H7 (cell line): Measurements from ENCODE around the gene PHLPP2. TPM values are rescaled to one million over a fixed set of nuclear protein-coding genes. Genes with fewer than 3 reads are reported as not detected.
A peak's percentile ranks its signal among the peaks of the same experiment; 100 is the strongest.

Experiments used
- DNase-seq: peaks from one replicate; pipeline ENCODE4 v3.0.0; 2012
- H3K27me3 ChIP-seq: 2 replicates; pipeline ENCODE4 v1.6.0; 2011; ENCODE audit warnings: mild to moderate bottlenecking, low read length; ENCODE audit not compliant: control insufficient read depth, insufficient read depth
- H3K36me3 ChIP-seq: replicated peaks from 2 replicates; pipeline ENCODE4 v1.5.1; 2011; ENCODE audit warnings: low read length; ENCODE audit not compliant: control insufficient read depth, insufficient read depth
- H3K4me3 ChIP-seq: 2 replicates; pipeline ENCODE4 v1.5.1; 2011; ENCODE audit warnings: low read depth, mild to moderate bottlenecking, control low read depth, low read length, moderate library complexity; ENCODE audit not compliant: insufficient read depth
- total RNA-seq: library from RNA; depleted of rRNA; stranded (reverse); fragments of >200 nt; shearing (Covaris generic); gene quantifications from 2 replicates; pipeline ENCODE4 v1.2.3, GENCODE V29; 2014

Gene PHLPP2
- total RNA-seq, 1 experiment from 2014 or later: 5.3 TPM

DNA sequence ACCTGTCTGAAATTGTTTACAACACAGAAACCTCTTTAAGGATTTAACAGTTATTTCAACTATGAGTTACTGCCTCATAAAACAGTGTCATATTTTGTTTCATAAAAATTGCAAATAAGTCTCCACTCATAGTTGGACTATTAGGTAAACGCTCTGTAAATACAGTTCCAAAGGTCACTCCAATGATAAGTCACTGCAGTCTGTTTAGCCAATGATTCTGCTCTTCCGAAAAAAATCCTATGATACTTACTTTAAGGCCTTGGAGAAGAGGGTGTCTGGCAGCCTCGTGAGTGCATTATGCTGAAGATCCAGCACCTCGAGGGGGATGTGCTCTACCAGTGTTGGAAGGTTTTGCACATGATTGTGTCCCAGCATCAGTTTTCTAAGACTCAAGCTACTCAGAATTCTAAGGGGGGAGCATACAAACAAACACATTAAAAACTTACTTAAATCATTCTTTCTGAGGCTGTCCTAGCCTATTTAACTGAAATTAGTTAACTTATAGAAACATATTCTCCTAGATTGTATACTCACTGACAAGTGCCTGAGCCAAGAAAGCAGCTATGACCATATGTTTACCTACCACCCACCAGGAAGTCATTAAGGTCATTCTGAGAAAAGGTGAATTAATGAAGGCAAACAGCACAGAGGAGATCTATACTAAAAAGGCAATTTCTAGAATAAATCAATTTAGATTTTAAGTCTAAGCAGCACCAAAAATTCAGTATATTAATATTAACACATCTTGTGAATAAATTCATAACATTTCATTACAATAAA lies 57.4 kb downstream of the PHLPP2 start:
- H3K27me3 ChIP-seq: no peaks in the 10 kb centered on the region
- no peak for DNase-seq
- peaks cover 22% of the 10 kb centered on the region for H3K36me3 ChIP-seq

DNA sequence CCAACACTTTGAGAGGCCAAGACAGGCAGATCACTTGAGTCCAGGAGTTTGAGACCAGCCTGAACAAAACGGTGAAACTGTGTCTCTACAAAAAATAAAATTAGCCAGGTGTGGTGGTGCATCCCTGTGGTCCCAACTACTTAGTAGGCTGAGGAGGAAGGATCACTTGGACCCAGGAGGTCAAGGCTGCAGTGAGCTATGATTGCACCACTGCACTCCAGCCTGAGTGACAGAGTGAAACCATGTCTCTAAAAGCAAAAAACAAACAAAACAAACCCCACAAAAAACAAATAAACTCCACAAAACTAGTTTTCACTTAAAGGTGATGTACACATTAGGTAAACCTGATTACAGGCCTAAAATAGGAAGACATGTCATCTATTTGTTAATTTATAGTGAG lies 58.2 kb downstream of the PHLPP2 start:
- Histone ChIP-seq H3K36me3 (peaks cover 22% of the 10 kb centered on the region), H3K27me3 (no peaks in the 10 kb centered on the region), H3K4me3 (no peak overlapping the region)
- no peak for DNase-seq

More for the DNA sequence above, 57.4 kb downstream of the PHLPP2 start:
- no peak overlapping the region for H3K4me3 ChIP-seq

DNA sequence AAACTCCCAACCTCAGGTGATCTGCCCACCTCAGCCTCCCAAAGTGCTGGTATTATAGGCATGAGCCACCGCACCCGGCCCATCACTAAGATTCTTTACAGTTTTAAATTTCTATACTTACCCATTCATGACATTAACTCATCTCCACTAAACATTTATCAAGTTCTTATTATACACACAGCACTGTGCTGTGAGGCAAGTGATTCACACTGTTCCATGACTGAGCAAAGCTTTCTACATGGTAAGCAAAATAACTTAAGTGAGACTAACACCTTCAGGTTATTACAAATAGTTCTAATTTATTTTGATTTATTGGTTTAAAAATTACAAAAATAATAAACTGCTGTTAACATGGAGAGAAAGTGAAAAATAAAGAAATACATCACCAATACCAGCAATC lies 65.0 kb downstream of the PHLPP2 start:
- no peak overlapping the region for H3K4me3 ChIP-seq
- no peaks in the 10 kb centered on the region for H3K27me3 ChIP-seq
- peaks cover 16% of the 10 kb centered on the region for H3K36me3 ChIP-seq

DNA sequence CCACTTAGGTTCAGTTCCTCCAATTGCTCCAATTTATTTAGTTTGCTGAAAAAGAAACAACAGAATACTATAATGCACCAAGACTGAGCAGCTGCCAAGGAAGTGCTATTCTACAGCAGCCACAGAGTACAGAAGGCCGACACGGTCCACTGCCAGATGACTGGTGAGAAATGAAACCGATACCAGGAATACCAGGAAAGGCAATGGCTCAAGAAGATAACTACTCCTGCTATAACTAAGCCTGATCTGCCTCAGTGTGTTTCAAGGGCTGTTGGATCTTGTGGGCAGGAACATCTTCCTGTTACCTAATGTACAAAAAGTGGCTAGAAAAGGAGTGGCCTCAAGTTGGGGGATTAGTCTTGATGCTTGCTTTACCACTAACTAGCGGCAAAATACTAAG lies 65.7 kb downstream of the PHLPP2 start:
- H3K4me3 ChIP-seq: no peak overlapping the region
- H3K36me3 ChIP-seq: peaks cover 14% of the 10 kb centered on the region
- DNase-seq: no peak
- no peaks in the 10 kb centered on the region for H3K27me3 ChIP-seq

More for the DNA sequence above, 65.0 kb downstream of the PHLPP2 start:
- DNase-seq: no peak

DNA sequence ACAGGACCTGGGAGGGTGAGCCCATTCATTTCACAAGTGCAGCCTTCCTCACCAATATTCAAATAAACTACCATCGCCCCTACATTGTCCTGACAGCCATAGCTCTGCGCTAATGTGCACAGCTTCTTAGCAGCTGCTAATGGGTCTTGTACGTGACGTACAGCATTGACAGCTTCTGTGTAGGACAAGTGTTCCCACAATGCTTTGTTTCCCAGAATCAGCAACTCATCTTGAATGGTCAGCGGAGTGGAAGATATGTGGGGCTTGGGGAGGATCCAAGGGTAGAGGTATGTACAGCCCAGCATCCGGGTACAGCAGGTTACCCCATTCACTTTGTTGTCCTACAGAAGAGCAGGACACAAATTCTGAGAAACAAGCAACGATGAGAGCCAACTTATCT lies 74.8 kb downstream of the PHLPP2 start:
- Histone ChIP-seq H3K27me3 (no peaks in the 10 kb centered on the region), H3K36me3 (peaks cover 8% of the 10 kb centered on the region), H3K4me3 (no peak overlapping the region)
- no peak for DNase-seq

DNA sequence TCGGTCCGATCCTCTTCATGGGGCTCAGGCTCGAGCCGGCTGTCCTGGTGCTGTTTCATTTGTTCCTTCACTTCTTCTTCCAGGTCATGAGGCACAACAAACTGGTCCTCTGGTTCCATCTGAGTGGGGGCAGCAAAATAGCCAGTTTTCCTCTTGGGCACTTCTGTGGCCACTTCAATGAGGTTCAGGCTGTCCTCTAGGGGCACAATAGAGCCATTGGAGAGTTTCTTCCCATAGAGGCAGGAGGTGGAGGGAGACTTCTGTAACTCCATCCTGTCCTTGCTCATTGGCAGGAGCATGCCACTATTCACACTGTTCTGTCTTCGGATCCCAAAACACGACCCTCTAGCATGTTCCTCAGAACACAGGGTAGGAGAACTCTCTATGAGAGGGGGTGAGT lies 75.6 kb downstream of the PHLPP2 start:
- Histone ChIP-seq H3K4me3 (no peak overlapping the region), H3K27me3 (no peaks in the 10 kb centered on the region), H3K36me3 (peaks cover 8% of the 10 kb centered on the region)
- DNase-seq: peak; percentile 68

DNA sequence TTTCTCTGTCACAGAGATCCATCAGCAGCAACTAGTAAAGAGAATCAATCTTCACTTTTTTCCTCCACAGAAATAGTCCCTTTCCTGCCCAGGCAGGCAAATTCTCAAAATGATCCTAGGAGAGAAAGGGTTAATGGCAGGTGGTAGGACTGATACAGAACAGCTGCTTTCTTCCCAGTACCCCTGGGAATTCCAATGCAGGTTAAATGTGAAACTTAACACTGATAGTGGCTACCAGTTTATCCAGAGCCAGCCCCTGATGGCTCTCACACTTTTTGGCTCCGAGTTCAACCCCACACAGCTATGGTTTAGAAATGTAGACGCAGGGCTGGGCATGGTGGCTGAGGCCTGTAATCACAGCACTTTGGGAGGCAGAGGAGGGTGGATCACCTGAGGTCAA lies 76.3 kb downstream of the PHLPP2 start:
- H3K27me3 ChIP-seq: no peaks in the 10 kb centered on the region
- H3K4me3 ChIP-seq: no peak overlapping the region
- DNase-seq: no peak
- H3K36me3 ChIP-seq: peaks cover 8% of the 10 kb centered on the region

DNA sequence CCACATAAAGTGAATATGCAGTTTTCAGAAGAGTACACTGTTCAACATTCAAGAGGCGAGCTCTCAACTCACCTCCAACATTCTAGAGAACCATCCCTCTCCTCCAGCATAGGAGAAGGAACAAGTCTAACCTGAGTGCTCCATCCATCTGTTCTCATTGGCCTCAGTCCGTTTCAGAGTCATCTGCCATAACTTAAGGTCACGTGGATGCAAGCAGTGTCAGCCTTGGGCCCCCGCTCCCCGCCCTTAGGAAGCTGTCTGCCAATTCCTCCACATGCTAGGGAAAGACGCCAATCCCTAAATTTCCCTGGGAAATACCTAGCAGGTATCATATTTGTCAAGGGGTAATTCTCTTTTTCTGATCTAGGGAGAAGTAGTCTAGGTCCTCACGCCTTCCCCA lies 77.1 kb downstream of the PHLPP2 start:
- DNase-seq: no peak
- no peak overlapping the region for H3K4me3 ChIP-seq
- no peaks in the 10 kb centered on the region for H3K27me3 ChIP-seq
- H3K36me3 ChIP-seq: peaks cover 5% of the 10 kb centered on the region

DNA sequence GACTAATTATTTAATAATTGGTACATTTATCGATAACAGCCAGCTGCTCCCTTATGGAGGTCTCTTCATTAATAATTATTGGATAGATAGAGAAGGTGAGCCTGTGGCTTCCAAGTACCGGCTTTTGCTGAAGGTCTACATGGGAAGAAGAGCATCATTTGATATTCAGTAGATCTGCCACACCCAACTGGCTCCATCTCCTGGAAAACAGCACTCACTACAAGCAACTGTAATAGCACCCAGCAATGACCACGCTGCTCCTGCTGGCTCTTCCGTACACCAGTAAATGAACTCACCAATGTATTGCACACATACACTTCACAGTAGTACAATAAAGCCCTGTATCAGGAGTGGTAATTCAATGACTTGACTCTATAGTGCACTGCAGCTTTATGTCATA lies 79.1 kb downstream of the PHLPP2 start:
- DNase-seq: peak; percentile 76

DNA sequence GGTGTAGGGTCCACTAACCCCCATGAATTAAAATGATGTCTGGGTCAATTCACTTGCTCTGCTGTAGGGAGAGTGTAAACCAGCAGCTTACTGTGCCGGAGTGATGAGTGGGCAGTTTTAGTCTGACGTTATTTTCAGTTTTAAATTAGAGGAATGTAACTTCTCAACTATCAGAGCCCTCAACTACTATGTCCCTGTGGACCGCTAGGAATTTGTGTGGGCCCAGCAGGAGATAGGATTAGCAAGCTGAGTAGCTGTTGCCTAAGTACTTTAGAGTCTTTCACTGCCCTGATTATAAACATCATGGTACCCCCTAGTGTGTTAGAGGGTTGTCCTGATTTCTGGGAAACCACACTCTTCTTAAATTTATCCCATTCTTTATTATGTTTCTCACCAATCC lies 87.1 kb downstream of the PHLPP2 start:
- H3K4me3 ChIP-seq: no peak overlapping the region
- peaks cover 2% of the 10 kb centered on the region for H3K36me3 ChIP-seq
- peak; percentile 76 for DNase-seq
- no peaks in the 10 kb centered on the region for H3K27me3 ChIP-seq

More for the DNA sequence above, 79.1 kb downstream of the PHLPP2 start:
- H3K4me3 ChIP-seq: no peak overlapping the region
- peaks cover 5% of the 10 kb centered on the region for H3K36me3 ChIP-seq
- no peaks in the 10 kb centered on the region for H3K27me3 ChIP-seq

DNA sequence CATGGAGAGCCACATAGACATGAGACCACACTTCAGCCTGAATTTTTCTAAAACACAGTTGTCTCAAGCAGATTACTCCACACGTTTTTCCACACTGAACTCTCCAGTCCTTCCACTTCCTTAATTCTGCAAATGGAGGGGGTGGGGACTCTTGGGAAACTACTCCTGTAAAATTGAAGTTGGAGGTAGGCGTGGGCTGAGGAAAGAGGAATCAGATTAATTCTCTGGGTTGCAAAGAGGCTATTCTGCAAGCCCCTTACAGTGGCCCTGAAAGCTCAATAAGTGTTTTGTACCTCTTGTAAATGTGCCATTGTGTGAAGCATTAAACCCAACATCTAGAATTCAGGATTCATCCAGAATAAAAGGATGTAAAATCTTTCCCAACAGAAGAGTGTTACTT lies 88.9 kb downstream of the PHLPP2 start:
- DNase-seq: no peak
- H3K36me3 ChIP-seq: peaks cover 6% of the 10 kb centered on the region
- no peak overlapping the region for H3K4me3 ChIP-seq

DNA sequence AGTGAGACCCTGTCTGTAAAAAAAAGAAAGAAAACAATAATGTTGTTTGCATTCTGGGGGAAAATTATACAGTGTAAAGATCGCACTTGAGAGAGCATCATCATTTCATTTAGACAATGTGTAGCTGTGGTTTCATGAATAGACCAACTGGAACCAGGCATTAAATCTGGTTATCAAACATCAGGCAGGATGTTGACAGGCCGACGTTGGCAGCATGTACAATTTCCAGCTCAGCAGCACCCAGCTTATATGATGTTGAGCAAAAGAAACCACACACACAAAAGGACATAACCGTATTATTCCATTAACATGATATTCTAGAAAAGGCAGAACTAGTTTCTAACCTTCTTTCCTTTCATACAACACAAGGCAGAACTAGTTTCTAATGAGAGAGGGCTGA lies 92.7 kb downstream of the PHLPP2 start:
- Histone ChIP-seq H3K27me3 (peaks cover 2% of the 10 kb centered on the region; the same call in 1 of the 2 replicates), H3K36me3 (peaks cover 10% of the 10 kb centered on the region), H3K4me3 (no peak overlapping the region)
- no peak for DNase-seq

More for the DNA sequence above, 88.9 kb downstream of the PHLPP2 start:
- H3K27me3 ChIP-seq: no peaks in the 10 kb centered on the region

DNA sequence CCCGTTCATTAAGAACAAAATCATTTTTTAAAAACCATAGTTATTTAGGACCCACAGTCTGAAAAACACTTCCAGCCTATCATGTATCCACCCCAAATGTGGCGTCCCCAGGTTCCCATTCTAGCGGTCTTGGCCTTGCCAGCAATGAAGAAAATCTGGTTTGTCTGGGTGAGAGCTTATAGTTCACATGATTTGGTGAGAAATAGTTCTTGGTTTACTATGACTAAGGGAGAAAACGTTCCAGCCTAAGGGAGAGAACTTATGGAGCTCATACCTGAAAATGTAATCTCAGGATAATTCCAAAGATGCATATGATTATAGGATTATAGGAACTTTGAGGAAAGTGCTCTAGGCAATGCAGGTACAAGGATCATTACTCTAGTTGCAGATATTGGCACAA lies 93.7 kb downstream of the PHLPP2 start:
- no peak for DNase-seq
- Histone ChIP-seq H3K27me3 (peaks cover 12% of the 10 kb centered on the region; the same call in 1 of the 2 replicates), H3K4me3 (no peak overlapping the region), H3K36me3 (peaks cover 10% of the 10 kb centered on the region)

DNA sequence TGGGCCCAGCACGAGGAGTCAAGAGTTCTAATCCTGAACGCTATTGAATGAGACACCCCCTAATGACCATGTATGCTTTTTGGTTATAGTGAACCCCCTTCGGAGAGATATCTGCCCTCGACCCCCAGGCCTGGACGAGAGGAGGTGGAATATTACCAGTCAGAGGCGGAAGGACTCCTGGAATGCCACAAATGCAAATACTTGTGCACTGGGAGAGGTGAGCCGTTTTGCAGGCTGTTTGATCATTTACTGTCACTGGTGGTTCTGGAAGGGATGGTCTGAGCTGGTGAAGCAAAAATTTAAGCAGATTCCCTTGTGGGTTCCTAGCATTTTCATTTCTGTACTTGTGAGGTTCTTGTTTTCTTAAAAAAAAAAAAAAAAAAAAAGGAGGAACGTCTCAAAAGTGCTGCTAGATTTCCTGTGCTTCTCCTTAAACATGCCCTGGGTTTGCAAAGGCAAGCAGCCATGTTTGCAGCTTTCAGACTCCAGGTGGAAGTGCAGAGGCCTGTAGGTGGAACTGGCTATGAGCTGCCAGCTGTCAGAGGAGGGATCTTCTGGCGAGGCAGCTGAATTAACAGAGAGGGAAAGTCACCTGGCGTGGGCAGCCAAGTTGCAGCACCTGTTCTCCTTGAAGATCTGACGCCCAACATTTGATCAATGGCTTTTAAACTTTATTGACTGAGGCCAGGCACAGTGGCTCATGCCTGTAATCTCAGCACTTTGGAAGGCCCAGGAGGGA lies 95.1 kb downstream of the PHLPP2 start:
- no peak for DNase-seq
- Histone ChIP-seq H3K36me3 (peaks cover 10% of the 10 kb centered on the region), H3K27me3 (peaks cover 14% of the 10 kb centered on the region; the same call in 1 of the 2 replicates), H3K4me3 (no peak overlapping the region)

DNA sequence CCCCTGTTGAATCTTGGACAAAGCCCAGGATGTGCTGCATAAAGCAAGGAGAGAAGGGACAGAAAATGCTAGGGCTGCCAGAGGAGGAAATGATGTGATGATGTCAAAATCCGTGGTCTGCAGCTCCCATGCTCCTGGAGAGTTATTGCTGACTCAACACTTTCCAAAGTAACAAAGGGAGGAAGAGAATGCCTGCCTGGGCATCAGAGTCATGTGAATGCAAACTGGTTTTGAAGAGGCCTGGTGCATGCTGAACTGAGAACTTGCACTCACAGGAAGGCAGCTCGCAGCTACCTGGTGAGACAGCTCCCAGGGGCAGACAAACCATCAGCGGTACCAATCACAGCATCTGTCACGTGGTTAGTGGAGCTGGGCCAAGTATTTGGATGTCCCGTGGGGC lies 95.7 kb downstream of the PHLPP2 start:
- Histone ChIP-seq H3K36me3 (peaks cover 10% of the 10 kb centered on the region), H3K4me3 (no peak overlapping the region), H3K27me3 (peaks cover 14% of the 10 kb centered on the region; the same call in 1 of the 2 replicates)
- DNase-seq: no peak
